Superior temporal gyrus (tissue), 1 donor: Measurements from ENCODE around the gene CYP11A1.

Source experiments
- DNase-seq: peaks from one replicate; pipeline ENCODE4 v3.0.0-alpha.2; 2016; ENCODE audit errors: extremely low spot score

The CYP11A1 gene

GRCh38 chr15:74301583-74302361, 65.7 kb downstream of the CYP11A1 start:
- no peak for DNase-seq

- no peak for DNase-seq
These were observed 67.2 kb downstream of the CYP11A1 start for GRCh38 chr15:74300057-74300795.

DNA sequence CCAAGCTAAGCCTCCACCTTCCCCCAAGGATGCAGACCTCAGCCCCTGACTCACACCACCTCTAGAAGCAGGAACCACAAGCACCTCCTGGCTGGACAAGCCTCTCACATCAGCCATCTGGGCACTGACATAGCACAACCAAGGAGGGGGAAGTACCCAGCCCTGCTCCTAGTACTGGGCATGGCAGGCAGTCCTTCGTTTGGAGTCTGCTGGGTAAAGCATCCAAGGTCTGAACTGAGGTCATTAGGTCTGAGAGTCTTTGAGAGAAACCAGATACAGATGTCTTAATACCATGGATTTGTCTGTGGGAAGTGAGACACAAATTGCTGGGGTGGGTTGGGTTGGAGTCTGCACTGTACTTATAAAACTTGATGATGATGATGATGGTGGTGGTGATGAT, 69.6 kb downstream of the CYP11A1 start:
- DNase-seq, result no peak

GRCh38 chr15:74295800-74296199, 71.6 kb downstream of the CYP11A1 start:
- DNase-seq, result no peak

DNA sequence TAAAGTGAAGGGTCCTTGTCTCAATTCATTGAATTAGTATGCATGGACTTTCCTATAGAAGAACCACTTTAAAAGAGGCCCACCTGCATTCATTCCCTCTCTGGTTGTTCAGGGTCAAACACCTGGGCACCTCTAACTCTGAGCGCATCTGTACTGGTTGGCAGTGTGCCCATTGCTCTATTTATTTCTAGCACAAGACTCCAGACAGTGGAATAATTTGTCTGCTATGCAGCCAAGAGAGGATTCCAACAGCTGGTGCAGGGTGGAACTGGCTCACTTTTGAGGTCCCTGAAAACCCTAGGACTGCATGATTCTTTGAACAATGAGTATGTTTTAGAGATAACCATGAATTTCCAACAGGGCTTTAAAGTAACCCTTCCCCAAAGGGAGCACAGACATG, 73.4 kb downstream of the CYP11A1 start:
- no peak for DNase-seq

GRCh38 chr15:74293021-74293810, 74.2 kb downstream of the CYP11A1 start:
- no peak for DNase-seq

DNA sequence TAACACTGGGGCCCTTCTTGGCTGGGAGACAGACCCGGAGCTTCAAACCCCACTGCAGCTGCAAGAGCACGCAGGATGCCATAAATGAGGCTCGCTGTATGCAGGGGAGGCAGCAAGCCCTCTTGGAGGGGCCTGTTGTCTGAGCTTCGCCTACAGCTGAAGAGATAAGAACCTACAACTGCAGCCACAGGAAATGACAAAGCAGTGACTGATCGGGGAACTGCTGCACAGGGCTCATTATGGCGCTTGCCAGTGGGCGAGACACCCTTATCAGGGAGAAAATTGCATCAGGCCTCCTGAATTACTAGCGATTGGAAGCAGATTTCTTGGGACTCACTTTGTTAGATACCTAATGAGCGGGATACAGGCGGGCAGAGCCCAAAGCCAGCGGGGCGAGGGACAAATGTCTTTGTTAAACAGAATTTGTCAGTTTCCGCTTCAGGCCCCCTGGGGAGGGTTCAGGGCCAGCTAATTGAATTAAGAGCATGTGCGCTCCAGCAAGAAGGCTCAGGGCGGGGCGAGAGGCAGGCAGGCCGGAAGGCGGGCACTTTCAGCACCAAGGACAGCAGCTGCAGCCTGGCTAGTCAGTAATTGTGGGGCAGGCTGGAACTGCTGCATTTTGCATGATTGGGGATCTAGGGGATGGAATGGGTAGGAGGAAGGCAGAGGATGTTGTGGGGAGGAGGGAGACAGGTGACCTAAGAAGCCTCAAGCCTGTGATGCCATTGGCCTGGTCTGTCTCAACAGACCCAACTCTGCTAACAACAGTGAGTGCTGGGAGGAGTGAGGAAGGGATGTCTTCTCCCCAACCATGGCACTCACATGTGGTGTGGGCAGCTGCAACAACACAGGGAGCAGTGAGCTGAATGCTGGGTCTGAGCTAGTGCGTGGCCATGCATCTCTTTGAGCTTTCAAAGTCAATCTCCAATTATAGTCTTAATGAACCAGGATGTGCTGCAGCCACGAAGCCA, 76.1 kb downstream of the CYP11A1 start:
- peak; percentile 57 for DNase-seq

DNA sequence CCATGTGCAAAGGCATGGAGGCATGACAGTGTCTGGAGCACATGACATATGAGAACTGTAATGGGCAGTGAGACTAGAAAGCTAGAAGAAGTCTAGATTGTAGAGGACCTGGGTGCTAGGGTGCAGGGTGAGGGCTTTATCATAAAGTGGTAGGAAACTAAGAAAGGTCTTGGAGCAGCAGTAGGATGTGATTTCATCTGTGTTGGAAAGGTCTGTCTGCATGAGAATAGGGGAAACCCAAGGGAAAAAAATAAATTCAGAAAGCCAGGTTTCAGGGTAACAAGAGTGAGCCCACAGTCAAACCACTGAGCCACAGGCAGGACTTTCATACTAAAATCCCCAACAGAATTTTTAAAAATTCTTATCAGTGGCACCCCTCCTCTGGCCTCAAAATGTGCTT, 76.8 kb downstream of the CYP11A1 start:
- no peak for DNase-seq

DNA sequence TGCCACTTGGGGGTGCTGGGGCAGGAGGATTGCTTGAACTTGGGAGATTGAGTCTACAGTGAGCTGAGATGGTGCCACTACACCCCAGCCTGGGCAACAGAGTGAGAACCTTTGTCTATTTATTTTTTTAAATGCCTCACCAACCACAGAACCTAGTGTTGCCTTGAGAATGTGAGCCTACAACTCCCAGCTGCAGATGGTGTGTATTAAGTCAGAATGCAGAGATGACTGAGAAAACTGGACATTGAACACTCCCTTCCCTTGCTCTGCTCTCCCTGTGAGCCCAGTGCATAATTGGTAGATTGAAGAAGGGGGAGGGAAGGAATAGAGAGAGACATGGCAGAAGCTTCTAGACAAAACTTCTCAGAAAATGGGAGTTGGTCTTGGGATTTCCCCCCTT, 77.8 kb downstream of the CYP11A1 start:
- DNase-seq, result no peak
